Fibroblast of the aortic adventitia (primary cell): ENCODE results near the gene OTOP2. TPM values are rescaled to one million over a fixed set of nuclear protein-coding genes. Genes with fewer than 3 reads are reported as not detected.

ENCODE experiments used
- DNase-seq: peaks from one replicate; pipeline ENCODE4 v3.0.0-alpha.2; 2010; ENCODE audit warnings: low read depth
- H3K4me3 ChIP-seq: 2 replicates; pipeline ENCODE4 v1.5.1; 2011; ENCODE audit warnings: low read depth, mild to moderate bottlenecking, control low read depth, low read length, moderate library complexity
- CTCF ChIP-seq: IDR thresholded peaks from 2 replicates; pipeline ENCODE4 v1.5.1; 2011; ENCODE audit warnings: mild to moderate bottlenecking, low read length, control low read depth, inconsistent platforms; ENCODE audit not compliant: insufficient read depth
- total RNA-seq: library from RNA; depleted of rRNA; stranded (reverse); fragments of >200 nt; gene quantifications from 2 replicates; pipeline ENCODE4 v1.2.3, GENCODE V29; 2012; ENCODE audit warnings: low replicate concordance

The OTOP2 gene
- total RNA-seq, 1 donor, result not detected

GRCh38 chr17:74952431-74953133 is 28.5 kb downstream of the OTOP2 start:
- DNase-seq, result no peak
- TF ChIP-seq CTCF, result no peak
- no peak overlapping the region for H3K4me3 ChIP-seq

- no peak overlapping the region for H3K4me3 ChIP-seq
- no peak for DNase-seq
- no peak for TF ChIP-seq CTCF
Observed at GRCh38 chr17:74953134-74953687, 29.1 kb downstream of the OTOP2 start.

- no peak overlapping the region for H3K4me3 ChIP-seq
- no peak for DNase-seq
- TF ChIP-seq CTCF, result no peak
Observed at GRCh38 chr17:74954115-74954514, 30.0 kb downstream of the OTOP2 start.

- no peak for TF ChIP-seq CTCF
- no peak for DNase-seq
- H3K4me3 ChIP-seq, result no peak overlapping the region
Observed at GRCh38 chr17:74954665-74955421, 30.8 kb downstream of the OTOP2 start.

- DNase-seq, result no peak
- no peak overlapping the region for H3K4me3 ChIP-seq
- TF ChIP-seq CTCF, result no peak
Observed at GRCh38 chr17:74956093-74956492, 32.0 kb downstream of the OTOP2 start.

GRCh38 chr17:74957935-74958740 is 34.1 kb downstream of the OTOP2 start:
- H3K4me3 ChIP-seq, result no peak overlapping the region
- TF ChIP-seq CTCF, result peak; percentile 95
- peak; percentile 48 for DNase-seq
